ENCODE results near the gene NIPAL3.

The NIPAL3 gene

DNA sequence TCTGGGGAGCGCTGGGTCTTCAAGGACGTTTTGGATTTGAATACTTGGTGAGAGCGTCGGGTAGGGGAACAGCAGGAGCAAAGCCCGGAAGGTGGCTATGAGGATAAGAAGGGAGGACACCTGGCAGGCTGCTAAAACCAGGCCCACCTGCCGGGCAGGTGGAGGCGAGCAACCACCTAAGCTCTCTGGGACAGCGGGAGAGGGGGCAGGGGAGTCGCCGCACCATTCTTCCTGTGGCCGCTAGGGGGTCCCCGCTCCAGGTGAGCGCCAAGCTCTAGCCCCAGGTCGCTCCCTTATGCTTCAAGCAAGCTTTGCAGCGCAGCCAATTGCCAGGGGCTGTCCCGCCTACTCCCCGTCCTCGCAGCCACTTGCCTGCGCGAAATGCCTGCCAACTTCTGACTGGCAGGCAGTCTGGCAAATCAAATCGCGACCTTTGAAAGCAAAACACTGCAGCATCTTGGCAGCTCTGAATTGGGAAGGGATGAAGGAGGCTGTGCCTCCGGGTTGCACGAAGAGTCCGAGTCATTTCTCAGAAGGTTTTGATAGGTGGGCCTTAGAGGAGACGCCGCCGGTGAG is at the start of gene NIPAL3:
TSS of gene NIPAL3 (plus strand) at position 469 of the 576 bp plus-strand sequence. CDS start 3,746 bp downstream, outside the sequence.
- DNase-seq (ENCODE audit: low read depth in 2 of 2), result peak; percentile 95 to 96

DNA sequence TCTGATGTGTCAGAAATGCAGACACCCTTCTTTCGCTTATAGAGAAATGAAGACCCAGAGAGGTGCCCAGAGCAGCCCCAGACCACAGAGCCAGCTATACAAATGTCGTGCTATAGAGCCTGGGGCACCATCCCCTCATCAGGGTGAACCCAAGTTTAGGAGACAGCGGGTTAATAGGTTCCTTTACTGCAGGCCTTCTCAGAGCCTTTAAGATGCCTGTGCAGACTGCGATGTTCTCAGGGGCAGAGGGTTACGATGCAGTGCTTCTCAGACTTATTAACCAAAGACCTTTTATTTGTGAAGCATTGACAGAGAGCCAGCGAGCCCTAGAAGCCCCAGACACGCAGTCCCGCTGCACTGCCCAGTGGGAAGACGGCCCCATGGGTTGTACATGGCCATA is 48.9 kb upstream of the NIPAL3 start:
- no peak for DNase-seq (ENCODE audit: low read depth in 2 of 2)

DNA sequence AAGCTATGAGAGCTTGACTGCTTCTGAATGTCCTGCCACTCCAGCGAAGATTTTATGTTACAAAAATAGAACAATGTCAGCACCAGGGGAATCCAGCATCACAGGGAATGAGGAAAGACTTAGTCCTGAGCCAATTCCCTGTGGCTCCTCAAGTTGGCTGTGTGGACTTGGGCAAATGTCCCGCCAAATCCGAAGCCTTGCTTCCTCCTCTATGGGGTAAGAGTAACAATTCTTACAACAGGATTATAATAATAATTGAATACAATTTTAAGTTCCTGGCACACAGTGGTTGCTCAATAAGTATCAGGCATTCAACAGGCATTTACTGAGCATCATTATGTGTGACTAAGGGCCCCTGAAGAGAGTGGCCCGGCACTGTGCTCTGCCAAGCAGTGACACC is 46.4 kb upstream of the NIPAL3 start:
- no peak for DNase-seq (ENCODE audit: low read depth in 2 of 2)

DNA sequence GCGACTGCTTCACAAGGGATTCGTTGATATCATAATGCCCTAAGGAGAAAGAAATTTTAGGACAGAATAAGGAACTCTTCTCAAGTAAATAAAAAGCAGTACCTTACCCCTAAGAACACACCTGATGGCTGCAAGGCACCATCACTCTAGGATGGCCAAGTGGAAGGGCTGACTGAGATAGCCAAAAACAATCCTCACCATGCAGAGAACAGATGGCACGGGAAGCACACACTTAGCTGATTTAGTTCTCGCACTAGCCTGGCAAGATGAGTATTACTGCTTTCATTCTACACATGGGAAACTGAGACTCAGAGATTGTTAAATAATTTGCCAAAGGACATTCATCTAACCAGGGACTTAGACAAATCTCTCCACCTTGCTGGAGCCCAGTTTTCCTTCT is 45.8 kb upstream of the NIPAL3 start:
- no peak for DNase-seq (ENCODE audit: low read depth in 2 of 2)

DNA sequence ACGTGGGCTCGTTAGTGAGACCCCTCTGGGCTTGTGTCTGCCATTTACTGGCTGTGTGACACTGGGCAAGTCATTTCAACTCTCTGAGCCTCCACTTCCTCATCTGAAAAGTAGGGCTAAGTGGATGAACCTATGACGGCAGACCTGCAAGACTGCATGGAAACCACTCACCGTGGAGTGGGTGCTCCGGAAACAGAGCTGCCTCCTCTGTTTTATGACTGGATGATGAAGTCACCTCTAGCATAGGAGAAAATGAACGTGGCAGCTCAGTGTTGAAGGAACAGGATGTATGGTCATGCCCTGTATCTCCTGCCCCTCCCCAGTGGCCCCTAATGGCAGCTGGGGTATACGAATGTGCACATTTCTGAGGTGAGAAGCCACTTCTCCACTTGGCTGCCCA is 42.6 kb upstream of the NIPAL3 start:
- DNase-seq (ENCODE audit: low read depth in 2 of 2), result no peak

DNA sequence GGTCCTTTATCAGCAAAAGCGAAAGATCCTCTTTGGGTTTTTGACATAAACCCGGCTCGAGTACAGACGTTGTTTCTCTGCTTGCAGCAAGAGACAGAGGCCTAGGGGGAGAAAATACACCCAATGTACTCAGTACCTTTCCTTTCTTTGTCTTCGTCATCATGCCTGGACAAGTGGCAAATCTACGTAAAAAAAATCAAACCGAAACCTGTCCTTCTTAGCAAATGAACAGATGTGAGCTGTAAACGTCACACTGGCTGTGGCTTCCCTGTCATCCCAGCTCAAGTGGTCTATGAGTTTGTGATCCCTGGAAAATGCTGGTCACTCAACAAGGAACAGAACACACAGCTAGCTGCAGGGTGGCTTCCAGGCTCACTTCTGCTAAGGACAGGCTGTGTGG is 41.9 kb upstream of the NIPAL3 start:
- DNase-seq (ENCODE audit: low read depth in 2 of 2), result no peak

DNA sequence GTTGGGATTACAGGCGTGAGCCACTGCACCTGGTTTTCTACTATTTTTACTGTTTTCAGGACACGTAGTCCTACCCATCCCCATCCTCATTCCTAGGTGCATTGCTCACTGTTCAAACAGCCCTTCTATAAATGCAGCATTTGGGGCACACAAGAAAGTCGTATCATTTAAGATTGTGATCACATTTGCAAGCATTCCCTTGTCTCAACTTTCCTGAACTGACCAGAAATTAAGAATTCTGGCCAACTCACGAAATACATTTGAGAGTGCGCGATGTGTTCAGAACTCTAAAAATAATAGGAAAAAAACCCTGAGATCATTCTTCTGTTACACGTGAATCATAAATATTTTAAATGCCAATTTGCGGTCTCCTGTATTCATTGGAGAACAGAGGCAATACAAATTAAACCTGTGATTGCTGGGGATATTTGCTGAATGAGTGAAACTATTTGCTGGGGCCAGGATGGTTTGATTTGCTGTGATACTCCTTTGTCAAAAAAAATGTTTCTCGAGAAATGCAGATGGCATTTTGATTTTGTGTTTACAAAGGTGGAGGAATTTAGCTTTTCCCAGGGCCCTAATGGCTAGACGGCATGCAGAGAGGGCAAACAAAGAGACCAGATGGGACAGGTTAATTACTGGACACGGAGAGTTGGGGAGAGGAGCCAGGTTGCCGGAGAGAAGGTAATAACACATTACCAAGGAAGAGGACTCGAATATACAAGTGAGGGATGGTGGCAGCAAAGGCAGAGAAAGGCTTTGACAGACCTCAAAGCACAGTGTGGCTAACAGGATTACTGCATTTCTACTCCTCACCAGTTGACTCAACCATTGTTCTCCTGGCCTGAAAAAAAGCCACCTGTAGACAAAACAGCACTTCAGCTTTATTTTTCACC is 40.5 kb upstream of the NIPAL3 start:
- no peak for DNase-seq (ENCODE audit: low read depth in 2 of 2)

DNA sequence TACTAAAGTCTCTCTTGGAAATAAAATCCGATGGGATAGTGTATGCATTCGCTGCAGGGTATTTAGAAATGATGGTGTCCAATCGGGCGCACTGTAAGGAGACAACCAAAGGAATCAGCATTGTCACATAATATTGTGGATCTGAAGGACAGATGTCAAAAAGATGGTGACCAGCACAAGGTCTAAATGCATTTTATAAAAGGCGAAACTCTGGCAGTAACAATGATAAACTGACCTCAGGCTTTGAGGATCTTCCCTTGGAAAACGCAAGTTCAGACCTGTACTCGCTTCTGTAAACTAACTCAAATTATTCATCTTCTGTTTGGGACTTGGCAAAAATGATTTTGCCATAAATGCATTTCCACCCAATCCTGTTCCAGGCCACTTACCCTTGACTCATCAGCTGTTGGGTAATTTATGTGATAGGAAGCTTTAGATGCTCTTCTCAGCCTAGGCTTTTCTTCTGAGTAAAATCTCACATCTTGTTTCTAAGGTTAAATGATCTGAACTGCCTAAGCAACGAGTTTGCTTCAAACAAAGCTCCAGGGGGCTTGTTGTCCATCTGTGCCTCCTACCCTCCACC is 35.8 kb upstream of the NIPAL3 start:
- no peak for DNase-seq (ENCODE audit: low read depth in 2 of 2)

DNA sequence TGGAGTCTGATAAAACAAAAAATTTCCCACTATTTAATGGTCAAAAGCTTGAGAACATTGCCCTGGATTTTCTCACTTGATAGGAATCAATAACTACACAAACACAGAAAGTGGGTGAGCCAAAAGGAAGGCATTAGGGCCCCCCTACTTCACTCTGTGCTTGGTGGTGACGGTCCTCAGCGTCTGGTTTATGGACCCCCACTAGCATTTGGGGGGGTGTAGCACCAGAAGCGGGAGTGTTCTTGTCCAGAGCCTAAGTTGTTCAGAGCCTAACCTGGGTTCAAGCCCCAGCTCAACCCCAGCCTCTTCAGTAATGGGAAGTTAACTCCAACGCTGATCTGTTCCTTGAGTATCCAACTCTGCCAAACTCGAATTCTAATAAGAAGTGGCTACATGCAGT is 35.1 kb upstream of the NIPAL3 start:
- no peak for DNase-seq (ENCODE audit: low read depth in 2 of 2)

DNA sequence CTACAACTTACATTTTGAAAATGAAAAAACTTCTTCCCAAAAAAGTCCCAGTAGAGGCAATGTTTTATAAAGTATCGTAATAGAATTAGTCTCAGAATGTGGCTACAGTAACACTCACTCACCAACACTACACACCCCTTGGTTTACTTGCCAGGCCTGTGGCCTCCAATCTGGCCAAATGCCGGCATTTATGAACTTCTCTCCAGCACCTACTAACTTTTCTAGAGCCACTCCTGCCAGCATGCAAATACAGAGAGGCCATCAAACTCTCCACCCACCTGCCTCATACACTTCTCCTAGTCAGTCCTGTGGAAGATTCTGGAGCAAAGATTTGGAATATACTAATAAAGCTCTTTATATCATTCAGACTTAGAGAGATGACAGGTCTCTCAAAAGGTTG is 34.3 kb upstream of the NIPAL3 start:
- no peak for DNase-seq (ENCODE audit: low read depth in 2 of 2)

DNA sequence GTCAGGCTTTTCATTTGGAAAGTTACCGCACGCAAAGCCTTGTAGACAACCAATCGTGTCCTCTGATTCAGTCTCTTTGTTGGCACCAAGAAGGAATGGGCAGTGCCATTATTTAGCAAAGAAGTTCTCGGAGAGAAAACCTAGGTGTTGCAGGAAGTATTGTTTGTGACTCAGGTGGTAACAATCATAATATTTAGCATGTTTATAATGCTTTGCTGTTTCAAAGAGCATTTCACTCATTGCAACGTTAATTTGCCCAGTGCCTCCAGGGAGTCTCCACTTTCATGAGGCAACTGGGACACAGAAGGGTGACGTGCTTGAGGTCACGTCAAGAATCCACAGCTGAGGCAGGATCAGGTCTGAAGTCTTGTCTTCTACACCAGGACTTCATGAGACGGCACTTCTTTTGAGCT is 33.4 kb upstream of the NIPAL3 start:
- DNase-seq (ENCODE audit: low read depth in 2 of 2), result no peak

DNA sequence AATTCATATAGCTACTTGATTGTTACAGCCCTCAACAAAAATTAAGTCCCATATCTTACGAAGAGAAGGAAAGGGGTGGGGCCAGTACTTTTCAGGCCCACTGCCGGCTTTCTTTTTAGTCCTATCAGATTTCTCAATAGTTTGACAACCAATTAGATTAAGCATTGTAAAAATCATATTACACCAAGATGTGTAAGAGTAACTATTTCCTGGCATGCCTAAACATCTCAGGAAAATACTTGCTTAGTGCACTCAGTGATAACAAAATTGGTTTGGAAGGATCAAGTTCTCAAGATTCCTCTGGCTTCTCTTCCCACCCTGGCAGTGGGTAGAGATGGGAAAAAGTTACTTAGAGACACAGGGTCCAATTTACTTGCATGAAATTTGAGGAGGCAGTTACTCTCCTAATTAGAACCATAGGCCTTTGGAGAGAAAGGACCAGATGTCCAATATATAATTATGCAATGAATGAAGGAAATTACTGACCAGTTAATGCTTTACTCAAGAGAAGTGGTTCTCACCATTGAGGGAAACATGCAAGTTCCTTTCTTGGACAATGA is 32.1 kb upstream of the NIPAL3 start:
- DNase-seq (ENCODE audit: low read depth in 2 of 2), result no peak

DNA sequence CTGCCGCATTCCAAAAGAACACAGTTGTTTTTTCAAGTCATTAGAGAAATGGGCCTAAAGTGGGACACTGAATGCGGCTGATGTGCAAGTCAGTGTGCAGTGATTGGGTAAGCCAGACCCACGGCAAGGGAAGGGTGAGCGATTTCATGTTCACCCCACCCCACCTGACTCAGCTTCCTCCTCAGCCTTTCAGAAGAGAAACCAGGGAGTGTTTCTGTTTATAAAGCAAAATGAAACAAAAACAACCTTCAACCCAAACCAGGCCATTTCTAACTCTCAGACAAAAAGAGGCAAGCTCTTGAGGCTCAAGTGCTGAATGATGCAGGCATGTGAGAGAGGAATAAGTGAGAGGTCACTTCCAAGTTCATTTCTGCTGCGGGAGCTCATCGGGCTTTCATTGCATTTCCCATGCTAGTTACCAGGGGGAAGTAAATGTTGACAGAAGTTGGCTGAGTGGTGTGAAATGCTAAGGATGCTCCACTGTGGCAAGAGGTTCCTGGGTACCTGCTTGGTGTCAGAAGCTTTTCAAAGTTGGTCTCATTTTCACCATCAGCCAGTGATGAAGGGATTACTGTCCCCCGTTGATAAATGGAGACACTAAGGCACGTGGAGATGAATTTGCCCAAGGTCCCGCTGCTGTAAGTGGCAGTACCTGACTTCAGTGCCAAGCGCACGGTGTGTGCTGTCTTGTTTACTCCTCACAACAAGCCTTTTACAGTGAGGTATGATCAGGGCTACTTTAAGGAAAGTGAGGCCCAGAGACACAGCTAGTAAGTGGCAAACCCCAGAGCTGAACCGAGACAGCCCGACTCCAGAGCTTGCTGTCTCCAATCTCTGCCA is 31.1 kb upstream of the NIPAL3 start:
- DNase-seq (ENCODE audit: low read depth in 2 of 2), result peak in 1 of 2 donors; percentile 42

DNA sequence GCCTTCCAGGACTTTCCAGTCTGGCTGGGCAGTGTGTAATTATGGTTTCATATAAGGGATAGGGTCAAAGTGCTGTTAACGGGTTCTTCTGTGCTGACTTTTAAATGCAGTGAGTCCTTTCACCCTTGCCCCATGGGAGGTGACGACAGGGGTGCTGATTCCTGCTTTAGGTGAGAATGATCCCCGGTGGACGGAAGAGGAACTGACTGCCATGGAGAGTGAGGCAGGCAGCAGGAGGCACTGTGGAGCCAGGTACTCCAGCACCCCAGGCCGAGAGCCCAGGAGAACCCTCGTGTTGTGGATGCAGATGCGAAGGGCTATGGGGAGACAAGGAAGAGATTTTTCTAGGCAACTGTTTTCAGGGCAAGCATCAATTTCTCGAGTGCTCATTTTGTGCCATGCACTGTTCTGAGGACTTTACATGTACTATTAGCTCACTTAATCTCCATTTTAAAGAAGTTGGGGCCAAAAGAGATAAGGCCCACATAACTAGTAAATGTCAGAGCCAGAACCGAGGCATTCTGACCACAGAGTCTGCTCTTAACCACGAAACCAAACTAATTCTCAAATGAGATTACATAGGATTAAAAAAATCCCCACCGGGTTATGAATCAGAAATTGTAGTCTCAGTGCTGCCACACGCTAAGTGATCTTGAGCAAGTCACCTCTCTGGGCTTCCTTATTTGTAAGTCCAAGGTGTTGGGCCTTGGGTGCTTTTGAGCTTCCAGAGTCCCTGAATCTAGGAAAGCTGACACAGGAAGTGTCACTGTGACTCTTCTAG is 30.3 kb upstream of the NIPAL3 start:
- DNase-seq (ENCODE audit: low read depth in 2 of 2), result no peak

DNA sequence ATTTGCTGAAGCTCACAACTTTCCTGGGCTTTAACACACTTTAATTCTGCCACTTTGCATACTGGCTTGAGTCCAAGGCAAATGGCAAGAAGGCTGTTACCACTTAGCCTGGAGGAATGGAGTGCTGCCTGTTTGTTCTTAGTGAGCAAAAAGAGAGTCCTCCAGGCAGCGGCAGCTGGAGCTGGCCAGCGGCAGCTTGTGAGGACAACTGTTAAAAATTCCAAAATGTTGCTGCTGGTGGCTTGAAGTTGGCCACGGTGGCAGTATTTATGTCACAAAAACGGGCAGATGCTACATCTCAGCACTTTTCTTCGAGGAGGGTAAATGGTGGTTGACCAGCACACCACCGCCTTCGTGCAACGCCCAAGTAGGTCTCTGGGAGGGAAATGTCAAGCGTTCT is 29.4 kb upstream of the NIPAL3 start:
- DNase-seq (ENCODE audit: low read depth in 2 of 2), result no peak

DNA sequence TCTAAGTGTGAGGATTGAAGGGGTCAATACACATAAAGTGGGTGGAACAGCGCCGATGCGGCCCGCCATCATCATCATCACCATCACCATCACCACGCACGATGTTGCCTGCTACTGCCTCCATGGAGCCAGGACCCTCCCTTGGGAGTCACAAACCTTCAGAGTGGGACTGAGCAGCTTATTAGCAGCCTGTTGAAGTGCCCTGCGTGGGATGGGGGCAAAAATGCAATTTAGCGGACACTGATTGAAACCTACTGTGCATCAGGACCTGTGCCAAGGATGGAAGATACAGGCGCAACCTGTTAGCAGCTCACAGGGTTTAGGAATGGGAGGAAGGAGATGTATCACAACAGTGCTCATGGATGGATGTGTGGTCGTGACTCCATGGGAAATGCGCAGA is 28.7 kb upstream of the NIPAL3 start:
- DNase-seq (ENCODE audit: low read depth in 2 of 2), result no peak

DNA sequence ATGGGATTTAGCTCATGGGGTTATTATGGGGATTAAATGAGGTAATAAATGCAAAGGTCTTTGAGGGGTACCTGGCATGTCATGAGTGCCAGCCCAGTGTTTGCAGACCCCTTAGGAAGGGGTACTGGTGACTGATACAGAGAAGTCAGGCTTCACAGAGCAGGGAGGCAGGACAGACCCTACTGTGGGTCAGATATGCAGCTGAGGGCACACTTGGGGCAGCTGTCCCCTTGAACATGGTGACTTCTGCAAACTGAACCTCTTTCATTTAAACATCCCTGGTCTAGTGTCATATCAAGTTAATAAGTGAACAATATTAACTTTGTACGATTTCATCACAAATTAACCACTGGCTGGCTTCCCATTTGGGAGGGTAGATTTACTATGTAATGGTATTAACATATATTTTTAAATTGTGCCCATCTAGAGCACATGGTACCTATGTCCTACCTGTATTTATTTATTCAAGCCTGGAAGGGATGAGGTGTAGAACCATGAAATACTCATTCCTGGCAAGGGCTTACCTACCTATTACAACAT is 27.9 kb upstream of the NIPAL3 start:
- no peak for DNase-seq (ENCODE audit: low read depth in 2 of 2)

DNA sequence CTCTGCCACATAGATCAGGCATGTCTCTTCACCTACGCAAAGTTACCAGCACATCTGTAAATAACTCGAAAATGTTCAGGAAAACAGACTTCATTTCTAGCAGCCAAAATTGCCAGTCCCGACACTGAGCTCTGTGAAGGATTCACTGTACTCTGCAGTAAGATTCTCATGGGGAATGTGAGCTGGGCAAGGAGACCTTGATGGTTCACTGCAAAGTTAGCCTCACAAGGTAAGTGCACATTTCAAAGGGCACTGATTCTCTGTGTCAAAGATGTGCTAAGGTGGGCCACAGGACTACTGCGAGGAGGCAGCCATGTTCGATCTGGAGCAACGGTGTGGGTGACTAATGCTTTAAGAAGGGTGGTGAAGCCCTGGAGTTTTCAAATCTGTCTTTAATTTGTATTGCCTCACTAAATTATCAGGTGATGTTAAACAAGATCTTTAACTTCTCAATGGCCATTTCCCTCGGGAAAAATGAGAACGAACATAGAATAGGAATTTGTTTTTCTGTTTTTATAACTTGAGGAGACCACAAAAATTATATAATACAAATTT is 27.2 kb upstream of the NIPAL3 start:
- no peak for DNase-seq (ENCODE audit: low read depth in 2 of 2)

DNA sequence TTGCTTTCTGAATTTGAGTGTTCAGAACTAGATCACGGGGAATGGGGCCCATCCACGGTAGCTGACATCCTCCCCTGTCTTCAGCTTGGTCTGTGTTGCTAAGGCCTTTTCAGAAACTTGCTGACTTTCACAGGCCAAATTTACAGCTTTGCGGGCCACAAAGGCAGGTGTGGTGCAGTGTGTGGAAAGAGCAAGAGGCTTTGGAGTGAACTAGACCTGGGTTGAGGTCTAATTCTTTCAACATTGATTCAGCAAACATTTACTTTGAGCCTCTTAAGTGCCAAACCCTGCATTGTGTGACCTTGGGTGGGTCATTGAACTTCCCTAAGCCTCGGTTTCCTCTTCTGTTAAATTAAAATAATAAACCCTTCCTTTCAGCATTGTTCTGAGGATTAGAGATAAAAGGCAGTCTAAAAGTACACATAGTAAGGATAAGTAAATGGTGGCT is 26.3 kb upstream of the NIPAL3 start:
- no peak for DNase-seq (ENCODE audit: low read depth in 2 of 2)

Measured in activated CD4-positive, alpha-beta T cell treated with anti-CD3 and anti-CD28 coated beads for 24 hours (primary cell).